ENCODE results near the gene LACTBL1.

Gene LACTBL1

DNA sequence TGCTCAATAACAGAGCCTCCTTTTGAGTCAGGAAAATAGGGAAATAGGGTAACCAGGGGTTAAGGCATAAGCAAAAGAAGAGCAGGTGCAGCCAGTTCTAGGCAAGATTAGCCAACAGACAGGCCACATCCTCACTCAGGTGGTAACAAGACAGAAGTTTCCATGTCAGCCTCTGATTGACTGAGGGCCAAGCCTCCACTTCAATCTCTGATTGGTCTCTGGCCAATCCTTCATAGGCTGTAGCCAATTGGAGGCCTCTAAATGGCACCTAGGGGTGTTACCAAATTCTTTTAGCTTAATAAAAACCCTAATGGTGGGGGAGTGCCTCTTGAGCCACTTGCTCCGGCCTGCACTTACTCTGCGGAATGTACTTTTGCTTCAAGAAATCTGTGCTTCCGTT, 37.2 kb downstream of the LACTBL1 start:
- DNase-seq: no peak

DNA sequence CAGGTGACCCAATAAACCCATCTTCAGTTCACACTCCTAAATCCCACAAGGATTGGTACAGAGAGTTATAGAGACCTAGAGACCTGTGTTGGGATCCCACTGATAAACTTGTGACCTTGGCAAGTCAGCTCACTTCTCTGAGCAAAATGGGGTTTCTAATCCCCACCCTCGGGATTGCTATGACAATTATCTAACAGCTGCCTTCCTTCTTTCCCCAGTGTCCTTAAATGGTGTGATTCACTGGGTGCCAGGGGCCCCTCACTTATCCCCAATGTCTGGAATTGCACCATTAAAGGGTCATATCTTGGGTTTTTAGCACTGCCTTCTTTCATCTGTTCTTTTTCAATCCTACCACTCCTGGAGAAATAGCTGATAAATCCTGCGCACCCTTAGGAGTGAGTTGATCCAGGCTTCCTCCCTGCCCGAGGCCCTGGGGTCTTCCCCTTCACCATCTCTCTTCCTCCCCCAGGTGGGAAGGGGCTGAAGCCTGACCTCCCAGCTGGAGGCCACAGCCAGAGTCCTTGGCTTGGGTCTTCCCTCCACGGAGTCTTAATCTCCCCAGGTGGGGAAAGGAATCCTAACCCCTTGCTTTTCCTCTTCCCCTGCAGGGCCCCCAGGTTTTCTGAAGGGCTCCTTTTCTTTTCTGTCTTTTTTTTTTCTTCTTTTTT, 39.7 kb downstream of the LACTBL1 start:
- DNase-seq: no peak

DNA sequence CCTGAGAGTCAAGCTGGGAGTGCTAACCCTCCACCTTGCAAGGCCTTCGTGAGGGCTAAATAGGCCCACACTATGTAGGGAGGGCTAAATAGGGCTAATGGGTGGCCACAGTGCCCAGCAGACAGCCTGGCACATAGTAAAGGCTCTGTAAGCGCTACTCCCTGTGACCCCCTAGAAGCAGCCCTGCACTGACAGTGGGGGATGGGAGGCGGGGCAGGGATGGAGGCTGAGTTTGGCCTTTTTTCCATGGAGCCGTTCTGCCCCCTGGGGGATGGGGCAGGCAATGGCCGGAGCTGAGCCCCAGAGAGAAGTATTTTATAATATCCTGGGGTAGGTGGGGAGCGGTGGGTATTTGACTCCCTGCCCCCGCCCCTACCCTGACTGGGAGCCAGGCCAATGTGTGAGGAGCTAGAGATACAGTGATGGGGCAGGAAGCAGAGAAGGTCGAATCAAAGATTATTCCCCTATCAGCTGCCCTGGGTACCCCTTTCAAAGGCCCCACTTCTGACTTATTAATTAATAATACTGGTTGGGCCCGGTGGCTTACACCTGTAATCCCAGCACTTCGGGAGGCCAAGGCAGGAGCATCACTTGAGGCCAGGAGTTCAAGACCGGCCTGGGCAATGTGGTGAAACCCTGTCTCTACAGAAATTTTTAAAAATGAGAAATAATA, 42.3 kb downstream of the LACTBL1 start:
- DNase-seq: peak; percentile 10

DNA sequence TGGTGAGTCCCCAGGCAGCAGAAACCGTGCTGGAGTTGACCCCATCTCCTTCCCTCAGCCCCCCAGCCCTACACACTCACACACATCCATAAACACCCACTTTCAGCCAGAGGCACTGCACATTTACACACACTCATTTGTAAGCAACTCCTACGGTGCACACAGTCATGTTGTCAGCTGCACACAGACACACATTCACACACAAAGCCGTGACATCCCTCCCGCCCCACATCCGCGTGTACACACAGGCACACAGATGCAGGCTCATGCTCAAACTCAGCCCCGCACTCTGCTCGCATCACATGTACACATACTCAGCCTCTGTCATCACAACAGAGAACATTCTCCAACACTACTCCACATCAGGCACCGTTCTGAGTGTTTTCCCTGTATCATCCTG, 47.6 kb downstream of the LACTBL1 start:
- DNase-seq: no peak

DNA sequence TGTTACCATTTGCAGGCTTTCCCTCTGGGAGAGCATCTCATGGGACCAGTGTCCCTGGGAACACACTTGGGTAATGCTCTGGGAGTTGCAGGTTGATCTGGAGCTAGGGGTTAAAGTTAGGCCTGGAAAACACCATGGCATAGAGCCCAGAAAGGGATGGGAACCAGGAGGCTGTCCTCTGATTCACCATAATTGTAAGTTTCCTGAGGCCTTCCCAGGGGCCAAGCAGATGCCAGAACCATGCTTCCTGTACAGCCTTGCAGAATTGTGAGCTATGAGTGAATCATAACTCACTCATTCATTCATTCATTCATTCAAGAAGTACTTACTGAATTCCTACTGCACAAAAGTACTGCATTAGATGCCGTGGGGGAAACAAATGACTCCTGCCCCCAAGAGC, 50.0 kb downstream of the LACTBL1 start:
- DNase-seq: no peak

DNA sequence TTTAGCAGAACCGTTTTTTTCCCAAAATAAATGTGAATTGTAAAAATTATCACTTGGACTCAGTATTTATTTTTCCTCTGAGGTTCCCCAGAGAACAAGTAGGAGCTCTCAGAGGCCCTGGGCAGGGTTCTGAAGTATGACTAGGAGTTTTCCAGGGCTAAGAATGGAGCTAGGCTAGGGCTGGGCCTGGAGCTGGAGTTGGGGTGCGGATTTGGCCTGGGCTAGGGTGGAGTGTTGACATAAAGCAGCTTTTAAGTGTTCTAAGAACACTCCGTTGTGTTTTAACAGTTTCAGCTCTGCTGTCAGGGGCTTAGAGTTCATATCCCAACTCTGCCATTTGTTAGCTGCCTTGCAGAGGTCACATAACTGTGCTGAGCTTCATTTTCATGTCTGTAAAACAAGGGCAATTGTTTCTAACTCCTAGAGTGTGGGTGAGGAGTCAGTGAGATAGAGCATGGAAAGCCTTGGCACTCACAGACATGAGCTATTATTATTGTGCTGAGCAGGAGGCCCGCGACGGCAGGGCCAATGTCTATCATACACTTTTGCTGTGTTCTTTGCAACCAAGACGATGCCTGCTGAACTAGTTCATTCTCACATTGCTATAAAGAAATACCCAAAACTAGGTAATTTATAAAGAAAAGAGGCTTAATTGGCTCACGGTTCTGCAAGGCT, 51.1 kb downstream of the LACTBL1 start:
- DNase-seq: no peak

DNA sequence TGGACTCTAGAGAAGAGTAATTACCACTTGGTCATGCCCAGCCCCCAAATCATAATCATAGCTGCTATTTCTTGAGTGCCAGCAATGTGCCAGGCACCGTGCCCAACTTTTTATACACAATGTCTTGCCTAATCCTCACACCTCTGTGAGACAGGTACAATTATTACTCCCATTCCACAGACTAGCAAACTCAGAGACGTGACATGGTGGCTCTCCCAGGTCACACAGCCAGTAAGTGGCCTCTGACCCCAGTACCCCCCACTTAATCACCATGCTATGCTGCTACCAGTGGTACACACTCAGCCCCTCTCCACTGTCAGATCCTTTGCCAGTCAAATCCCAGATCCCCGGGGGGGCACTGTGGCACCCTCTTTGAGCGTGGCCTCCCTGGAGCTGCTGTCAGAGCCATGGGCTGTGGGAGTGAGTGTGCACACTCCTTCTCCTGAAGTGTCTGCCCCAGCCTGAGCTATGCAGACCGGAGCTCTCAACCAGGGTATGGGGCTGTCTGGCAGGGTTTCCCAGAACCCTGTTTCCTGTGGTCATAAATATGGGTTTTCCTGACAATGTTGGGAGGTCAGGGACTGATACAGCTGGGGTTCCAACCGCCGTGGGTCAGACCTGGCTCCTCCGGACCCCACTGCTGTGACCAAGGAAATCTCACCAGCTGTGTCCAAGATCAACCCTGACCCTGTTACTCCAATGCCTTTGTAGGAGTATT, 51.8 kb downstream of the LACTBL1 start:
- no peak for DNase-seq

DNA sequence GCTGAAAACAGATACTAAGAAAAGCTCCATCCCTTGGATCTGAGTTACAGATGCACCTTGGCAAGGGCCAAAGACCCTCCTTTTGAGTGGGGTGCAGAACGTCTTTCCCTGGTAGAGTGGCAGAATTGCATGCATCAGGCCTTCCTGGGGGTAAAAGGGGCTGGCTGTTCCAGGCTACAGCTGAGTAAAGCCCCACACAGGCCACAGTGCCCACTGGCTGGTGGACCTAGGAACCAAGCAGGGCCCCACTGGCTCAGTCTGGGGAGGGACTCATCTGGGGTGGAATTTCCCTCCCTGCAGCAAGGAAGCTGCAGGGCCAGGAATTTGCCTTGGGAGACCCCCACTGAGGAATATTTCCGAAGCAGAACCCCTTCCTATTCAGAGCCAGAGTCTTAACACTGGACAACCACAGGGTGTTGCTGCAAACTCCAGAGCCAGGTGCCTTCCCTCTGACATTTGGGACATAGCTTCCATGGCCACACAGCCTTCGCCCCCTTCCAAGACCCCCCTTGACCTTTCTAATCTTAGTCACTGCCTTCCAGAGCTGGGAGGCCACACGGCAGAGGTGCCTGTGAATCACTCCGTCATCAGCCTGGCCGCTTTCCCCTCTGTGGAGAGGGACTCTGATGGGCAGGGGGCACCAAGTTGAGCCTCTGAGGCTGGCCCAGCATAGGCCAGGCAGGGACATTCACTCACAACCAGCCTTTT, 52.5 kb downstream of the LACTBL1 start:
- no peak for DNase-seq

DNA sequence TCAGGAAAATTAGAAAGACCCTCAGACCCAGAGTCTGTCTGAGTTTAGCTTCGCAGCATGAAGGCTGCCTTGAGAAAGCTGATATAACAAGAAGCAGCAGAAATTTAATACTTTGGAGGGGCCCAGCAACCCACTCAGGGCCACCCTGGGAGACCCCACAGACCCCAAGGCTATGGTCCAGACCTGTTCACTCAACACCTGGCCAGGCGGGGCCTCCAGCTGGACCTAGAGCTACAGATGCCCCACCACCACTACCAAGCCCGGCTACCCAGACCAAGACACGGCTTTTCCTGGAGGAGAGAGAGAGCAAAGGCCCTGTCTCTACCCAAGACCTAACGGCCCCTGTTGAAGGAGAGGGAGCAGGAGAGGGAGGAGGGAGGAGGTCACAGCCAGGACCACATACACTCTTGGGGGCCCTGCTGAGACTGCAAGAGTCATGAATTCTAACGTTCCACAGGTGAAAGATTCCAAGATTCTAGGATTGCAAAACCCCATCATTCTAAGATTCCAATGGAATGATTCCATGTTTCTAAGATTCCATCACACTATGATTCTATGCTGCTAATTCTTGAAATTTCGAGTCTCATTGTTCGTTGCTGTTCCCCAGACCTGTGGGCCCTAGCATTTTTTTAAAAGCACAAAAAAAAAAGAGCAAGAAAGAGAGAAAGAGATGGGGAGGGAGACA, 53.2 kb downstream of the LACTBL1 start:
- no peak for DNase-seq

DNA sequence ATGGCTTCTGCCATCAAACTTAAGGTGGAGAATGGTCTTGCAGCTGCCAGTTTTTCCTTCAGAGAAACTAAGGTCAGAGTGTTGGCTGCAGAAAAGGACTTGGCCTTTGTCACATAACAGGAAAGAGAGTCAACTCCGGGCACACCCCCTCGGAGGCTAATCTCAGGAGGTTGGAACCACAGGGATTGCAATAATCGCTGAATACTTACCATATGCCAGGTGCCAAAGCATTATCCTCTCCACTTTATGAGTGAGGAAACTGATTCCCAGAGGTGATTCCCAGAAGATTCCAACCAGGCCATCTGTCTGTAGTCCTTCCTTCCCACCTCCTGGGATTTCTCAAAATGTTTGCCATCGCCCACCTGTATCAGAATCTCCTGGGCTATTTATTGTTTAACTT, 54.0 kb downstream of the LACTBL1 start:
- no peak for DNase-seq

DNA sequence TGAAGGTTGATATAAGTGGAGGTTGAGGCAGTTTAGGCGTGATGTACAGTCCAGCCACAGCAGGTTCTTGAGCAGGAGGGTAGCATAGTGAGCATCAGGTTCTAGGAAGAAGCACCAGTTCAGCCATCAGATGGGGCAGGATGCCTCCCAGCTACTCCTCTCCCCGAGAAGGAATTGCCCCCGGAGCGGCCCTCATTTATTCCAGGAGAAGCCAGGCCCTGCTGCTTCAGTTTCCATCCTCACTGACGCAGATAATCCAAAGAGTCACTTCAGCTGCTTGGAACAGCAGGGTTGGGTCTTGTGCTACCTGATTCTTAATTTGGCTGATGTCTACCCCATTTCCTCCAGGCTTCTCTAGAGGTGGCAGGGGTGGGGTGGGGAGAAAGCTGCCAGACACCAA, 54.7 kb downstream of the LACTBL1 start:
- DNase-seq: no peak

DNA sequence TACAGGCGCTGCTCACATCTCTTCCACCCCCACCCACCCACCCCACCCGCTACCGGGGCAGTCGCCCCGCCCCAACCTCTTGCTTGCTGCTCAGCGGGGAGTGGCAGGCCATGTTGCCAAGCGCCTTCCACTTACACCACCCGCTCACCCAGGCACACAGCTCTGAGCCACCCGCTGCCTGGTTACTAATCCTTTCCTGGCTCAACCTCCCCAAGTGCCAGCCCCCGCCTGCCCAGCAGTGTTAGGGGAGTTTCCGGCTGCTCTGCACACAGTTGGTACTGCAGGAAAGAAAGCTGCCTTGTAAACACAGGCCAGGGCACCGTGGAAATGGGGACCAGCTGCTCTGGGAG, 56.2 kb downstream of the LACTBL1 start:
- no peak for DNase-seq

DNA sequence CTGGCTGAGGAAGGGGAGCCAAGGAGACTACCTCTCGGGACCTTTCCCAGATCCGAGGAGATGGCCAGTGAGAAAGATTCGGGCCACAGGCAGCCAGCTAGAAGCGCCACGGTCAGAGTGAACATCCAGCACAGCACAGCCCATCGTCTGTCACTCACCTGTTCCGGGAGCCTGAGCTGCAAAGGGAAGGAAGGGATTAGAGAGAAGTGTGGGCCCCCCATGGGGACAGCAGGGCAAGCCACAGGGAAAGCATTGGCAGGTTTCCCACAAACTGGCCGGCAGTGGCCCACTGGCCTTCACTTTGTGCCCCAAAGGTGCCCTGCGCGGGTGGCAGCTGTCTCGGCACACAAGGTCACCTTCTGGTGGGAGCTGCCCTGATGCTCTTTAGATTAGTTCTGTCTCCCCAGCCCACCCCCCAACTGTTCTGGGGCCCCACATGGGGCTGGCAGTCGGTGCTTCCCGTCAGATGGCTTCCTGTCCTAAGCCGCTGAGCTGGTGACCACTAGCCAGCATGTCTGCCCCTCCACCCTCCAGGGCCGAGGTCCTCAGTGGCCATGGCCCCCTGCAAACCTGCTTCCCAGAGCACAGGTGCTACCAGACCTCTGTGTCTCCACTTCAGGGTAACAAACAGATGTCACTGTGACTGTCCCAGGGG, 56.7 kb downstream of the LACTBL1 start:
- DNase-seq: no peak

DNA sequence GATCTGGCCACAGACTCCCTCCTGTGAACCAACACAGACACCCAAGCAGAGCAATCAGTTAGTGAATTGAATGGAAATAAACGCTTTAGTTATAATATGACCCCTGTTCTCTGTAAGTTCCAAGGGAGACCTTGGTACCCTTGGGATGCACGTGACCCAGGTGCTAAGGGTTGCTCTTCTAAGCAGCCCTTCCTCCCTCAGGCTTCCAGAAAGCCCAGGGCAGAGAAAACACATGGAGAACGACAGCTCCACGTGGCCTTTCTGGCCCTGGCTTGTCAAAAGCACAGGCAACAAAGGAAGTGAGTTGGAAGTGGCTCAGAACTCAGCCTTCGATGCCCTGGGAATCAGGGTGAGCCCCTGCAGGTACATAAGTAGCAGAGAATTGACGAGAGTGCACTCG, 57.4 kb downstream of the LACTBL1 start:
- no peak for DNase-seq

DNA sequence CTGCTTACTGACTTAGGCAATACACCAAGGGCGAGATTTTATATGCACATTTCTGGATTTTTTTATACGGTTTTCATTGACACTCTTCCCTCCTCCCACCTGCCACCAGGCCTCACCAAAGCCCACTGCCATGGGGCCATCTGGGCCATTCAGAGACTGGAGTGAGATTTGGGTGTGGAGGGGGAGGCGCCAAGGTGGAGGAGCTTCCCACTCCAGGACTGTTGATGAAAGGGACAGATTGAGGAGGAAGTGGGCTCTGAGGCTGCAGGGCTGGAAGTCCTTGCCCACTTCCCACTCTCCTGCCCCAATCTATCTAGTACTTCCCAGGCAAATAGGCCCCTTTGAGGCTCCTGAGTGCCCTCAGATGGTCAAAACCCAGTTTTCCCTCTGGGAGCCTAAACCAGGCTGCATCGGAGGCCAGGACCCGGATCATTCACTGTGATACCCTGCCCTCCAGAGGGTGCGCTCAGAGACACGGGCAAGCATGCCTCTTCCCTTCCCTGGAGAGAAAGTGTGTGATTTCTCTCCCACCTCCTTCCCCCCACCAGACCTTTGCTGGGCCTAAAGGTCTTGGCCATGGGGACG, 57.9 kb downstream of the LACTBL1 start:
- DNase-seq: no peak

DNA sequence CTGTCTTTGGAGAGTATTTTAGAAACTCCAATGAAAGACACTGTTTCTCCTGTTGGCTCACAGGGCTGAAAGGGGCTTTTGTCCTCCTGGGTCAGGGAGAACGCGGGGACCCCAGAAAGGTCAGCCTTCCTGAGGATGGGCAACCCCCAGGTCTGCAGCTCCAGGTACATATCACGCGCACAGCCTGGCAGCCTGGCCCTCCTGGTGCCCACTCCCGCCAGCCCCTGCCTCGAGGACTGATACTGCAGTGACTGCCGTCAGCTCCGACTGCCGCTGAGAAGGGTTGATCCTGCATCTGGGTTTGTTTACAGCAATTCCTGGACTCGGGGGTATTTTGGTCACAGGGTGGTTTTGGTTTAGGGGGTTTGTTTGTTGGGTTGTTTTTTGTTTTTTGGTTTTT, 58.5 kb downstream of the LACTBL1 start:
- no peak for DNase-seq

DNA sequence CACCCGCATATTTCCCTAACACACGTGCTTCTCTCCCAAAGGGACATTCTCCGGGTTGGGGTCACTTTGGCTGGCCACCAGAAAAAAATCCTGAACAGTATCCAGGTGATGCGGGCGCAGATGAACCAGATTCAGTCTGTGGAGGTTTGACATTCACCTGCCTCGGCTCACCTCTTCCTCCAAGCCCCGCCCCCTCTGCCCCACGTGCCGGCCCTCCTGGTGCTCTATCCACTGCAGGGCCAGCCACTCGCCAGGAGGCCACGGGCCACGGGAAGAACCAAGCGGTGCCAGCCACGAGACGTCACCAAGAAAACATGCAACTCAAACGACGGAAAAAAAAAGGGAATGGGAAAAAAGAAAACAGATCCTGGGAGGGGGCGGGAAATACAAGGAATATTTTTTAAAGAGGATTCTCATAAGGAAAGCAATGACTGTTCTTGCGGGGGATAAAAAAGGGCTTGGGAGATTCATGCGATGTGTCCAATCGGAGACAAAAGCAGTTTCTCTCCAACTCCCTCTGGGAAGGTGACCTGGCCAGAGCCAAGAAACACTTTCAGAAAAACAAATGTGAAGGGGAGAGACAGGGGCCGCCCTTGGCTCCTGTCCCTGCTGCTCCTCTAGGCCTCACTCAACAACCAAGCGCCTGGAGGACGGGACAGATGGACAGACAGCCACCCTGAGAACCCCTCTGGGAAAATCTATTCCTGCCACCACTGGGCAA, 59.1 kb downstream of the LACTBL1 start:
- DNase-seq: no peak

DNA sequence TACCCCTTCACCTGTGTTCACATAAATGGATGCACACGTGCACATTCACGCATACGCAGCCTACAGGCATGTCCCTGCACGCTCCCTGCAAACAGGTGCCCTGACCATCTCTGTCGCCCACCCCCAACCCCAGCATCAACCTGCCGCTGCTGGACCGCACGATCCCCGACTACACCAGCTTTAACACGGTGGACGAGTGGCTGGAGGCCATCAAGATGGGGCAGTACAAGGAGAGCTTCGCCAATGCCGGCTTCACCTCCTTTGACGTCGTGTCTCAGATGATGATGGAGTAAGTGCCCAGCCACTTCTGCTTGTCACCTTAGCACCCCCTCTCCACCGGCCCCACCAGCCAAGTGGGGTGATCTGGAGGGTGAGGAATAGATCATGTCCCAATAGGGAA, 60.4 kb downstream of the LACTBL1 start:
- no peak for DNase-seq

DNA sequence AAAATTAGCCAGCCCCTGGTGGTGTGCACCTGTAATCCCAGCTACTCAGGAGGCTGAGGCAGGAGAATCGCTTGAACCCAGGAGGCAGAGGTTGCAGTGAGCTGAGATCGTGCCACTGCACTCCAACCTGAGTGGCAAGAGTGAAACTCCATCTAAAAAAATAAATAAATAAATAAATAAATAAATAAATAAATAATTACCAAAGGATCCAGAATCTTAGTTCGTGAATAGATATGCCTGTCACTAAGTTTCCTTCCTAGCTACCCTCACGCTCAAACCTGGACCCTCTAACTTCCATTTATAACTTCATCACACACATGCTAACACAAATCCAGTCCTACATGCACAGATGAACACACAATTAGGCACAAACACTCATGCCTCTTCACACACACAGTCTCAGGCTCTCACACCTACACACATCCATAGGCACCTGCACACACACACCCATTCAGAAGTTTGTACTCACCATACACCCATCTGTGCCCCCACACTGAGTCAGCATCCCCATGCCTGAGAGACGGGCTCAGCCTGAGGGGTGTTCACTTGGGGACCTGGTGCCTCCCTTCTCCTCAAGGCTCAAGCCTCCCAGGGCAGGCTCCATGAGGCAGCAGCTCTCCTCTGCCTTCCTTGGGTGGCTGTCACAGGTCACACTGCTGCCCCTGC, 61.5 kb downstream of the LACTBL1 start:
- no peak for DNase-seq

DNA sequence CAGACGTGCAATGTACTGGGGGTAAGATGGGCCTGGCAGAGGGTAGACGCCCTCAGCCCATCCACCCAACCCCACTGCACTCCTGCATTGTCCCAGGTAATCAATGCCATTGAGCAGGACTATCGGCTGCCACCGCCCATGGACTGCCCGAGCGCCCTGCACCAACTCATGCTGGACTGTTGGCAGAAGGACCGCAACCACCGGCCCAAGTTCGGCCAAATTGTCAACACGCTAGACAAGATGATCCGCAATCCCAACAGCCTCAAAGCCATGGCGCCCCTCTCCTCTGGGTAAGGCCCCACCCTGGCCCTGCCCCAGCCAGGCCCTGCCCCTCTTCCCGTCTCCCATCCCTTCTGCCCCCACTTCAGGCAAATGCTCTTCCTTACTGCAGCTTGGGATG, 62.4 kb downstream of the LACTBL1 start:
- no peak for DNase-seq

Measured in NCI-H526 treated with DMSO at 0.1 percent for 48 hours (cell line).